NT2/D1 (cell line): ENCODE results near the gene TRIM46.
"Not testable (repeated sequence)": the region's sequence is repeated elsewhere in the genome, so short reads cannot be mapped to it uniquely, and the experiment has no call there.

Experiments used
- DNase-seq: peaks from one replicate; pipeline ENCODE4 v3.0.0-alpha.2; 2011; ENCODE audit warnings: low read depth, low spot score
- H3K27me3 ChIP-seq: 2 replicates; pipeline ENCODE4 v1.6.0; 2011; ENCODE audit warnings: mild to moderate bottlenecking; ENCODE audit not compliant: insufficient read length, insufficient read depth
- H3K36me3 ChIP-seq: 2 replicates; pipeline ENCODE4 v1.6.1; 2011; ENCODE audit warnings: mild to moderate bottlenecking, low read length, mixed read lengths; ENCODE audit not compliant: insufficient read depth, insufficient read length
- H3K4me1 ChIP-seq: 2 replicates; pipeline ENCODE4 v1.5.1; 2011; ENCODE audit not compliant: insufficient read depth, insufficient read length
- H3K4me3 ChIP-seq: 2 replicates; pipeline ENCODE4 v1.5.1; 2011; ENCODE audit warnings: low read depth; ENCODE audit not compliant: insufficient read length
- H3K9ac ChIP-seq: 2 replicates; pipeline ENCODE4 v1.6.0; 2011; ENCODE audit warnings: low read depth; ENCODE audit not compliant: insufficient read length
- H3K9me3 ChIP-seq: 2 replicates; pipeline ENCODE4 v1.5.1; 2011; ENCODE audit warnings: mild to moderate bottlenecking, low read length; ENCODE audit not compliant: insufficient read depth
- SUZ12 ChIP-seq: IDR thresholded peaks from 2 replicates; pipeline ENCODE4 v1.6.1; 2011; ENCODE audit not compliant: insufficient read length, insufficient read depth; ENCODE audit errors: extremely low read depth
- YY1 ChIP-seq: IDR thresholded peaks from 2 replicates; pipeline ENCODE4 v1.6.1; 2011; ENCODE audit not compliant: insufficient read length, insufficient read depth
- ZNF274 ChIP-seq: IDR thresholded peaks from 2 replicates; pipeline ENCODE4 v1.6.1; 2011; ENCODE audit warnings: mild to moderate bottlenecking, low read depth, low read length

The TRIM46 gene

GRCh38 chr1:155223047-155223446 is 49.4 kb downstream of the TRIM46 start:
- Histone ChIP-seq H3K4me3 (no peak overlapping the region), H3K4me1 (peaks cover 5% of the 10 kb centered on the region), H3K27me3 (no peaks in the 10 kb centered on the region), H3K9ac (no peak overlapping the region), H3K36me3 (peaks cover 28% of the 10 kb centered on the region), H3K9me3 (no peaks in the 10 kb centered on the region)
- TF ChIP-seq ZNF274 (no peak), YY1 (no peak), SUZ12 (no peak)
- DNase-seq, result no peak

DNA sequence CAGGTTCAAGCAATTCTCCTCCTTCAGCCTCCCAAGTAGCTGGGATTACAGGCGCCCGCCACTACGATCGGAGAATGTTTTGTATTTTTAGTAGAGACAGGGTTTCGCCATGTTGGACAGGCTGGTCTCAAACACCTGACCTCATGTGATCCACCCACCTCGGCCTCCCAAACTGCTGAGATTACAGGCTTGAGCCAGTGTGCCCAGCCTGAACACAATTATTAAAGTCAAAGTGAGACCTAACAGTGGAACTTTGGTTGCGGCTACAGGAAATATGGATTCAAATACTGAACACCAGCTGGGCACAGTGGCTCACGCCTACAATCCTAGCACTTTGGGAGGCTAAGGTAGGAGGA is 51.7 kb downstream of the TRIM46 start:
- H3K27me3 ChIP-seq, DNase-seq, H3K4me1 ChIP-seq, H3K9me3 ChIP-seq: not testable (repeated sequence)
- Histone ChIP-seq H3K36me3 (peaks cover 28% of the 10 kb centered on the region), H3K4me3 (peak overlapping the region; percentile 17), H3K9ac (peak overlapping the region; percentile 81)

GRCh38 chr1:155226188-155226909 is 52.7 kb downstream of the TRIM46 start:
- Histone ChIP-seq H3K9ac (peak overlapping the region; percentile 97), H3K36me3 (peaks cover 24% of the 10 kb centered on the region), H3K9me3 (no peaks in the 10 kb centered on the region), H3K4me1 (peaks cover 5% of the 10 kb centered on the region), H3K27me3 (no peaks in the 10 kb centered on the region), H3K4me3 (peak overlapping the region; percentile 86)
- peak; percentile 87 for DNase-seq
- no peak for TF ChIP-seq SUZ12
- no peak for TF ChIP-seq ZNF274
- no peak for TF ChIP-seq YY1

- H3K27me3 ChIP-seq, result no peaks in the 10 kb centered on the region
- peaks cover 5% of the 10 kb centered on the region for H3K4me1 ChIP-seq
- TF ChIP-seq SUZ12, result no peak
- TF ChIP-seq YY1, result no peak
- TF ChIP-seq ZNF274, result no peak
- H3K9ac ChIP-seq, result peak overlapping the region; percentile 97
- peak overlapping the region; percentile 86 for H3K4me3 ChIP-seq
- peaks cover 22% of the 10 kb centered on the region for H3K36me3 ChIP-seq
- H3K9me3 ChIP-seq, result no peaks in the 10 kb centered on the region
- DNase-seq, result no peak
Measured at GRCh38 chr1:155226910-155227260, 53.2 kb downstream of the TRIM46 start.

DNA sequence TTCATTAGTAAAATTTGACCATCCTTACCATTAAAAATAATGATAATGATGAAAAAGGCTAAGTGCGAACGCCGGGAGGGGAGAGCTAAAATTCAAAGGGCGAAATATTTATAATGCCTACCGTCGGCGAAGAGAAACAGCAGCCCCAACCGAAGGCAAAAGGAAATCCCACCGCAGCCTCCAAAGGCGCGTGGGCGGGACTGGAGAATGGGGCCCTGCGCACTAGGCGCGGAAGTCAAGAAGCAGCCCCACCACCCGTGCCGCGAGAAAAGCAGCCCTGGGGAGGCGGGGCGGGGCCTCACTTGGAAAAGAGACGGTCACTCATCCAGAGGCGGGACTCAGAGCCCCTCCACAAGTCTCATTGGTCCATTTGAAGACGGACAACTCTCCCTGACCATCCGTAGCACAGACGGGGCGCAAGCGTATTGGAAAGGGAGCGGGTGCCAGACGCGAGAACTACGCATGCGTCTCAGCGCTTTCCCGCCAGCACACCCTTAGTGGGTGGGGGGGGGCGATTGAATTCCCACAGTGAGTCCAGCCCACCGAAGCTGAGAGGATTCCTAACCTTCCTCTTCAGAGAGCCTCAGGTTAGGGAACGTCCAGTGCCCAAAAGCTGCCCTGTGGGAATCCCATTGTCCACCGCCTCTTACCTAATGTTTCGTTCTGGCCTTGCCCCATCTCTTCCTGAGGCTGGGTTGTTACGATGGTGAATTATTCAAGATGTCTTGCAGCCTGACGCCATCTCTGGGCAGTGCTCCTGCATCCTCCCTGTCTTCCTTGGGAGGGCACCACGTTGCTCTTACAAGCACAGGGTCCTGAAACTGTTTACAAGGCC is 53.8 kb downstream of the TRIM46 start:
- H3K4me1 ChIP-seq, result peaks cover 5% of the 10 kb centered on the region

GRCh38 chr1:155228096-155228427 is 54.4 kb downstream of the TRIM46 start:
- no peak for TF ChIP-seq SUZ12
- no peak for TF ChIP-seq YY1
- no peak for TF ChIP-seq ZNF274
- Histone ChIP-seq H3K27me3 (no peaks in the 10 kb centered on the region), H3K4me1 (peaks cover 5% of the 10 kb centered on the region), H3K36me3 (peaks cover 25% of the 10 kb centered on the region), H3K9me3 (no peaks in the 10 kb centered on the region), H3K4me3 (peak overlapping the region; percentile 48), H3K9ac (peak overlapping the region; percentile 92)
- DNase-seq, result no peak

More for the DNA sequence above, 53.8 kb downstream of the TRIM46 start:
- H3K9me3 ChIP-seq, result no peaks in the 10 kb centered on the region
- TF ChIP-seq SUZ12 (no peak), ZNF274 (no peak), YY1 (peak; percentile 31)
- no peaks in the 10 kb centered on the region for H3K27me3 ChIP-seq
- DNase-seq, result peak; percentile 100
- peaks cover 23% of the 10 kb centered on the region for H3K36me3 ChIP-seq
- peak overlapping the region; percentile 86 for H3K4me3 ChIP-seq
- H3K9ac ChIP-seq, result peak overlapping the region; percentile 97

DNA sequence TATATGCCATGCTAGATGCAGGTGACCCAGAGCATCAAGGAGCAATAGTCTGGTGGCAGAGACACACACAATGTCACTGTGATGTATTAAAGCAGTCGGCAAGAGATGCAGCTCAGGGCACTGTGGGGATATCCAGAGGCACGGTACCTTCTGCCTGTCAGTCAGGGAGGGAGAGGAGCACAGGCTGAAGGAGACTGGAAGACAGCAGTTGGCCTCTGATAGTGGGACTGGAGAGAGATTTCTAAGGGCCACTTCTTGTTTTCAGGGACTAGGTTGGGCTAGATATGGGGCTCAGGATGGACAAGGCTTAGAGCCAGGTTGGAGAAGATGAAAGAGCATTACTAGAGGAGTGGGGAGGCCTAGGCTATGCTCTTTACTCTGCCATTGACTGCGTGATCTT is 57.7 kb downstream of the TRIM46 start:
- not testable (repeated sequence) for H3K27me3 ChIP-seq, H3K9me3 ChIP-seq, H3K4me1 ChIP-seq, H3K4me3 ChIP-seq, DNase-seq, H3K9ac ChIP-seq
- H3K36me3 ChIP-seq, result peaks cover 18% of the 10 kb centered on the region

- H3K9ac ChIP-seq, H3K4me1 ChIP-seq, DNase-seq, H3K27me3 ChIP-seq, H3K4me3 ChIP-seq, H3K9me3 ChIP-seq: not testable (repeated sequence)
- H3K36me3 ChIP-seq, result peaks cover 28% of the 10 kb centered on the region
Measured at GRCh38 chr1:155232001-155232978, 58.6 kb downstream of the TRIM46 start.

DNA sequence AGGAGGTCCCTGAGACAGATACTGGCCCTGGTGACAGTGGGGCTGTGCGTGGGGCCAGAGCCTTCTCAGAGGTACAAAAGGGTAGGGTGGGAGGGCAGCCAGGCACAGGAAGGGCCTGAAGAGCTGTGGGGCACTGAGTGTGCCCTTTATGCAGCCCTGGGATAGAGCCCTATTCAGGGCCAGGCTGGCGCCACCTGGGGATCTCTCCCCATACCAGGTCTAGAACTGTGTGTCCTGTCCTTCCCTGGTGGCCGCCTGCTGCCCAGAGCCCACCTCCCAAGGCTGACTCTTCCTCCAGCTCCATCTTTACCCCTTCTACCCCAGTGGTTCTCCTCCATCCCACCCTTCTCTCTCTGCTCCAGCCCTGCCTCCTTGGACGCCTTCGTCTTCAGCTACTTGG is 59.9 kb downstream of the TRIM46 start:
- H3K36me3 ChIP-seq, result peaks cover 37% of the 10 kb centered on the region
- DNase-seq, H3K27me3 ChIP-seq, H3K9me3 ChIP-seq, H3K4me3 ChIP-seq, H3K4me1 ChIP-seq, H3K9ac ChIP-seq: not testable (repeated sequence)
